Peyer's patch (tissue), 4 donors: ENCODE data around the gene DRAM2.

Source experiments
- POLR2A ChIP-seq, 2 donors: fragments of 450-650 bp; IDR thresholded peaks; one replicate each; pipeline ENCODE4 v1.5.1; 2017; ENCODE audit warnings: antibody characterized with exemption in 2 of 2, mild to moderate bottlenecking in 2 of 2, moderate library complexity in 2 of 2
- TF ChIP-seq, protein P1 (sequence below), 6 experiments: fragments of 450-650 bp in 4 of 6; fragments of 200-600 bp in 2 of 6; sonication (generic) in 1 of 6; IDR thresholded peaks; one replicate each; pipeline ENCODE4 v1.5.1; 2017 to 2019; ENCODE audit warnings: antibody characterized with exemption in 6 of 6, mild to moderate bottlenecking in 3 of 6, moderate library complexity in 1 of 6

GRCh38 chr1:111085676-111086075 lies 54.2 kb downstream of the DRAM2 start:
- TF ChIP-seq, protein P1, sequence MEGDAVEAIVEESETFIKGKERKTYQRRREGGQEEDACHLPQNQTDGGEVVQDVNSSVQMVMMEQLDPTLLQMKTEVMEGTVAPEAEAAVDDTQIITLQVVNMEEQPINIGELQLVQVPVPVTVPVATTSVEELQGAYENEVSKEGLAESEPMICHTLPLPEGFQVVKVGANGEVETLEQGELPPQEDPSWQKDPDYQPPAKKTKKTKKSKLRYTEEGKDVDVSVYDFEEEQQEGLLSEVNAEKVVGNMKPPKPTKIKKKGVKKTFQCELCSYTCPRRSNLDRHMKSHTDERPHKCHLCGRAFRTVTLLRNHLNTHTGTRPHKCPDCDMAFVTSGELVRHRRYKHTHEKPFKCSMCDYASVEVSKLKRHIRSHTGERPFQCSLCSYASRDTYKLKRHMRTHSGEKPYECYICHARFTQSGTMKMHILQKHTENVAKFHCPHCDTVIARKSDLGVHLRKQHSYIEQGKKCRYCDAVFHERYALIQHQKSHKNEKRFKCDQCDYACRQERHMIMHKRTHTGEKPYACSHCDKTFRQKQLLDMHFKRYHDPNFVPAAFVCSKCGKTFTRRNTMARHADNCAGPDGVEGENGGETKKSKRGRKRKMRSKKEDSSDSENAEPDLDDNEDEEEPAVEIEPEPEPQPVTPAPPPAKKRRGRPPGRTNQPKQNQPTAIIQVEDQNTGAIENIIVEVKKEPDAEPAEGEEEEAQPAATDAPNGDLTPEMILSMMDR (IDR thresholded peaks at IDR 0.05) = no peak
- TF ChIP-seq POLR2A (IDR thresholded peaks at IDR 0.05) = no peak
